Activated CD8-positive, alpha-beta memory T cell treated with anti-CD3 and anti-CD28 coated beads, Interleukin-2, amount 50 U/mL, for 4 hours (primary cell): Measurements from ENCODE around the gene HCN2.
"Not testable (repeated sequence)": the region's sequence is repeated elsewhere in the genome, so short reads cannot be mapped to it uniquely, and the experiment has no call there.

Experiments used
- DNase-seq: peaks from one replicate; pipeline ENCODE4 v3.0.0-alpha.2; 2020

Gene HCN2

GRCh38 chr19:607301-608154 lies 17.8 kb downstream of the HCN2 start:
- DNase-seq = no peak

- DNase-seq = no peak
These were observed 18.7 kb downstream of the HCN2 start for GRCh38 chr19:608155-609003.

- DNase-seq = no peak
These were observed 19.3 kb downstream of the HCN2 start for GRCh38 chr19:609004-609346.

- DNase-seq = no peak
These were observed 20.6 kb downstream of the HCN2 start for GRCh38 chr19:610071-610800.

GRCh38 chr19:610801-611480 lies 21.3 kb downstream of the HCN2 start:
- peak; percentile 51 for DNase-seq

GRCh38 chr19:611481-611868 lies 21.8 kb downstream of the HCN2 start:
- peak; percentile 60 for DNase-seq

- no peak for DNase-seq
These were observed 23.3 kb downstream of the HCN2 start for GRCh38 chr19:612941-613340.

- no peak for DNase-seq
These were observed 24.3 kb downstream of the HCN2 start for GRCh38 chr19:613732-614567.

GRCh38 chr19:615619-616018 lies 25.9 kb downstream of the HCN2 start:
- DNase-seq = no peak

GRCh38 chr19:616062-616700 lies 26.5 kb downstream of the HCN2 start:
- DNase-seq = no peak

GRCh38 chr19:616747-617526 lies 27.3 kb downstream of the HCN2 start:
- DNase-seq = no peak

GRCh38 chr19:617551-618246 lies 28.0 kb downstream of the HCN2 start:
- DNase-seq = no peak

- DNase-seq = no peak
These were observed 28.6 kb downstream of the HCN2 start for GRCh38 chr19:618247-618619.

- DNase-seq = no peak
These were observed 29.1 kb downstream of the HCN2 start for GRCh38 chr19:618674-619285.

GRCh38 chr19:619286-620002 lies 29.8 kb downstream of the HCN2 start:
- DNase-seq = no peak

GRCh38 chr19:620166-620862 lies 30.6 kb downstream of the HCN2 start:
- no peak for DNase-seq

GRCh38 chr19:621191-621590 lies 31.5 kb downstream of the HCN2 start:
- DNase-seq = not testable (repeated sequence)

GRCh38 chr19:621819-622218 lies 32.1 kb downstream of the HCN2 start:
- DNase-seq = no peak
